SIG-M5 treated with dmso at 0.1 percent for 504 hours (cell line): ENCODE results near the gene PGAM2.
"Not testable (repeated sequence)": the region's sequence is repeated elsewhere in the genome, so short reads cannot be mapped to it uniquely, and the experiment has no call there.

Source experiments
- DNase-seq: peaks from one replicate; lab custom pipeline; 2025; ENCODE audit not compliant: unreplicated experiment; lab: John Stamatoyannopoulos, UW

PGAM2 gene

GRCh38 chr7:44033971-44034844, 31.2 kb downstream of the PGAM2 start:
- not testable (repeated sequence) for DNase-seq

- not testable (repeated sequence) for DNase-seq
These were observed 33.3 kb downstream of the PGAM2 start for GRCh38 chr7:44032031-44032430.

GRCh38 chr7:44031319-44031718, 34.0 kb downstream of the PGAM2 start:
- DNase-seq, result not testable (repeated sequence)

- not testable (repeated sequence) for DNase-seq
These were observed 35.3 kb downstream of the PGAM2 start for GRCh38 chr7:44030029-44030428.

GRCh38 chr7:44029433-44029832, 35.9 kb downstream of the PGAM2 start:
- DNase-seq, result not testable (repeated sequence)

- DNase-seq, result not testable (repeated sequence)
These were observed 42.4 kb downstream of the PGAM2 start for GRCh38 chr7:44022796-44023467.

GRCh38 chr7:44022069-44022468, 43.3 kb downstream of the PGAM2 start:
- DNase-seq, result not testable (repeated sequence)

- not testable (repeated sequence) for DNase-seq
These were observed 45.5 kb downstream of the PGAM2 start for GRCh38 chr7:44019825-44020224.

GRCh38 chr7:44018857-44019807, 46.2 kb downstream of the PGAM2 start:
- DNase-seq, result peak; percentile 90

- DNase-seq, result not testable (repeated sequence)
These were observed 50.3 kb downstream of the PGAM2 start for GRCh38 chr7:44015090-44015489.
